H1 (cell line): Measurements from ENCODE around the gene PRR27. TPM values are rescaled to one million over a fixed set of nuclear protein-coding genes. Genes with fewer than 3 reads are reported as not detected.

ENCODE experiments used
- CTCF ChIA-PET: fragments of 300-600 bp; sonication (Branson Sonifier 250); formaldehyde crosslinking; loops from one replicate; lab custom pipeline; 2021; ENCODE audit not compliant: partially characterized antibody; lab: Charles Lee
- POLR2A ChIA-PET: fragments of 300-600 bp; sonication (Branson Sonifier 250); formaldehyde crosslinking; loops from one replicate; lab custom pipeline; 2021; ENCODE audit warnings: inconsistent platforms; ENCODE audit not compliant: partially characterized antibody; lab: Charles Lee
- DNase-seq, 2 experiments: peaks; one replicate each; pipeline versions ENCODE4 v3.0.0 to v3.0.0-alpha.2; 2010 to 2022; ENCODE audit warnings: low spot score in 2 of 2, low read depth in 1 of 2, mixed read lengths in 1 of 2
- FAIRE-seq: peaks from 2 replicates; lab custom pipeline; 2011; peaks lifted over from hg19 to GRCh38; lab: Jason Lieb, UNC
- H2AFZ ChIP-seq: 2 replicates; pipeline ENCODE4 v1.8.1; 2012; ENCODE audit warnings: low read length, inconsistent platforms
- H2AK5ac ChIP-seq: 2 replicates; pipeline ENCODE4 v1.6.1; 2013; ENCODE audit warnings: low read depth, low read length
- H2BK120ac ChIP-seq: replicated peaks from 2 replicates; pipeline ENCODE3; 2013; ENCODE audit warnings: low read depth, low read length, inconsistent platforms
- H2BK12ac ChIP-seq: 2 replicates; pipeline ENCODE4 v1.6.1; 2013; ENCODE audit warnings: low read depth, low read length
- H2BK15ac ChIP-seq: 2 replicates; pipeline ENCODE4 v1.6.1; 2013; ENCODE audit warnings: low read length
- H2BK20ac ChIP-seq: 2 replicates; pipeline ENCODE4 v1.6.1; 2013; ENCODE audit warnings: low read length
- H2BK5ac ChIP-seq: 2 replicates; pipeline ENCODE4 v1.6.1; 2013; ENCODE audit warnings: low read depth, low read length
- H3K14ac ChIP-seq: 2 replicates; pipeline ENCODE4 v1.6.1; 2013; ENCODE audit warnings: inconsistent platforms; ENCODE audit not compliant: insufficient read length
- H3K18ac ChIP-seq: 2 replicates; pipeline ENCODE4 v1.6.1; 2013; ENCODE audit warnings: low read length; ENCODE audit errors: extremely low read depth
- H3K23ac ChIP-seq: 2 replicates; pipeline ENCODE4 v1.6.1; 2013; ENCODE audit warnings: inconsistent platforms; ENCODE audit not compliant: insufficient read length
- H3K23me2 ChIP-seq: 2 replicates; pipeline ENCODE4 v1.6.1; 2013; ENCODE audit warnings: low read depth, low read length
- H3K27ac ChIP-seq: 2 replicates; pipeline ENCODE4 v1.6.1; 2011; ENCODE audit warnings: low read depth, low read length, inconsistent platforms
- H3K27me3 ChIP-seq, 4 experiments: replicated peaks in 1 of 4; 1 replicate in 1 of 4; 2 replicates in 3 of 4; pipeline versions ENCODE4 v1.6.1 to v1.8.1; 2011 to 2013; ENCODE audit warnings: low read length in 3 of 4, mild to moderate bottlenecking in 3 of 4, inconsistent platforms in 2 of 4, mixed read lengths in 2 of 4, moderate library complexity in 1 of 4; ENCODE audit not compliant: control insufficient read depth in 3 of 4, insufficient read depth in 3 of 4; ENCODE audit errors: extremely low read depth in 1 of 4
- H3K36me3 ChIP-seq, 4 experiments: 2 replicates each; pipeline versions ENCODE4 v1.6.1 to v1.8.1; 2011 to 2013; ENCODE audit warnings: mild to moderate bottlenecking in 4 of 4, low read length in 3 of 4, moderate library complexity in 2 of 4, control low read depth in 1 of 4, inconsistent platforms in 1 of 4; ENCODE audit not compliant: insufficient read depth in 4 of 4, control insufficient read depth in 2 of 4
- H3K4ac ChIP-seq: replicated peaks from 2 replicates; pipeline ENCODE3; 2013; ENCODE audit warnings: low read length, low read depth, mixed read lengths, inconsistent platforms; ENCODE audit not compliant: insufficient read length
- H3K4me1 ChIP-seq, 4 experiments: replicated peaks in 1 of 4; 1 replicate in 1 of 4; 2 replicates in 3 of 4; pipeline versions ENCODE4 v1.6.1 to v1.8.1; 2011 to 2013; ENCODE audit warnings: low read length in 3 of 4, inconsistent platforms in 2 of 4, mixed read lengths in 1 of 4; ENCODE audit not compliant: insufficient read depth in 4 of 4, control insufficient read depth in 3 of 4
- H3K4me2 ChIP-seq, 2 experiments: 2 replicates each; pipeline versions ENCODE4 v1.6.1 to v1.8.1; 2011 to 2013; ENCODE audit warnings: low read depth in 2 of 2, low read length in 2 of 2, control low read depth in 1 of 2, inconsistent platforms in 1 of 2, mild to moderate bottlenecking in 1 of 2; ENCODE audit not compliant: insufficient read depth in 1 of 2
- H3K4me3 ChIP-seq, 4 experiments: fragments of 200-600, 300-600 bp in 1 of 4; sonication (generic), shearing (Covaris generic), sonication (Bioruptor Twin) in 1 of 4; 2 replicates each; pipeline versions ENCODE4 v1.5.1 to v1.8.1; 2011 to 2016; ENCODE audit warnings: low read length in 4 of 4, low read depth in 3 of 4, control low read depth in 2 of 4, inconsistent platforms in 2 of 4, mild to moderate bottlenecking in 2 of 4, mixed read lengths in 1 of 4, moderate library complexity in 1 of 4; ENCODE audit not compliant: insufficient read depth in 2 of 4; ENCODE audit errors: extremely low read depth in 1 of 4
- H3K56ac ChIP-seq: replicated peaks from 2 replicates; pipeline ENCODE3; 2013; ENCODE audit warnings: low read depth, mild to moderate bottlenecking, mixed read lengths, low read length, inconsistent platforms; ENCODE audit not compliant: insufficient read length
- H3K79me1 ChIP-seq: 2 replicates; pipeline ENCODE4 v1.6.1; 2013; ENCODE audit warnings: low read depth, low read length, control low read depth
- H3K79me2 ChIP-seq, 2 experiments: 2 replicates each; pipeline versions ENCODE4 v1.6.1 to v1.8.1; 2012 to 2013; ENCODE audit warnings: low read length in 2 of 2, mild to moderate bottlenecking in 2 of 2, inconsistent platforms in 1 of 2; ENCODE audit not compliant: insufficient read depth in 2 of 2, control insufficient read depth in 1 of 2
- H3K9ac ChIP-seq, 4 experiments: replicated peaks in 1 of 4; 1 replicate in 1 of 4; 2 replicates in 3 of 4; pipeline versions ENCODE4 v1.6.1 to v1.8.1; 2011 to 2013; ENCODE audit warnings: low read depth in 3 of 4, low read length in 3 of 4, control low read depth in 2 of 4, mild to moderate bottlenecking in 2 of 4, moderate library complexity in 2 of 4, inconsistent platforms in 1 of 4; ENCODE audit errors: extremely low read depth in 1 of 4
- H3K9me3 ChIP-seq, 2 experiments: 2 replicates each; pipeline versions ENCODE4 v1.6.1 to v1.8.1; 2012 to 2013; ENCODE audit warnings: mild to moderate bottlenecking in 2 of 2, moderate library complexity in 2 of 2, control low read depth in 1 of 2, inconsistent platforms in 1 of 2, low read depth in 1 of 2, low read length in 1 of 2, mixed read lengths in 1 of 2; ENCODE audit not compliant: insufficient read depth in 2 of 2
- H4K20me1 ChIP-seq, 2 experiments: replicated peaks in 1 of 2; 2 replicates each; pipeline versions ENCODE3 to v1.8.1; 2011 to 2013; ENCODE audit warnings: inconsistent platforms in 2 of 2, low read length in 2 of 2, mild to moderate bottlenecking in 1 of 2; ENCODE audit not compliant: insufficient read depth in 2 of 2, control insufficient read depth in 1 of 2
- H4K5ac ChIP-seq: 2 replicates; pipeline ENCODE4 v1.6.1; 2013; ENCODE audit warnings: low read length, low read depth, mixed read lengths, inconsistent platforms; ENCODE audit not compliant: insufficient read length
- H4K8ac ChIP-seq: 2 replicates; pipeline ENCODE4 v1.8.0; 2013; ENCODE audit warnings: mild to moderate bottlenecking, moderate library complexity, low read length, inconsistent platforms; ENCODE audit not compliant: insufficient read depth; ENCODE audit errors: extremely low read depth
- H4K91ac ChIP-seq: replicated peaks from 2 replicates; pipeline ENCODE3; 2013; ENCODE audit warnings: low read length, mixed read lengths, inconsistent platforms; ENCODE audit not compliant: insufficient read length
- ATF3 ChIP-seq: IDR thresholded peaks from 2 replicates; pipeline ENCODE4 v1.6.1; 2011; ENCODE audit warnings: low read depth, mild to moderate bottlenecking, low read length; ENCODE audit not compliant: insufficient read depth
- CREB1 ChIP-seq: IDR thresholded peaks from 2 replicates; pipeline ENCODE4 v1.6.1; 2012; ENCODE audit warnings: inconsistent platforms
- CTBP2 ChIP-seq: IDR thresholded peaks from 2 replicates; pipeline ENCODE4 v1.7.0; 2011; ENCODE audit warnings: borderline replicate concordance, mild to moderate bottlenecking, moderate library complexity, mixed read lengths, low read length; ENCODE audit not compliant: insufficient read depth, insufficient read length
- NANOG ChIP-seq: IDR thresholded peaks from 2 replicates; pipeline ENCODE4 v1.6.1; 2011; ENCODE audit warnings: low read length, low read depth, mild to moderate bottlenecking, inconsistent platforms; ENCODE audit not compliant: insufficient read depth, poor library complexity, severe bottlenecking
- POLR2A ChIP-seq, 2 experiments: IDR thresholded peaks; 1 replicate in 1 of 2; 2 replicates in 1 of 2; pipeline ENCODE4 v1.6.1; 2011; ENCODE audit warnings: low read depth in 2 of 2, low read length in 2 of 2, mild to moderate bottlenecking in 2 of 2; ENCODE audit errors: control extremely low read depth in 1 of 2
- RBBP5 ChIP-seq: IDR thresholded peaks from 2 replicates; pipeline ENCODE4 v1.7.1; 2012; ENCODE audit warnings: low read depth, mild to moderate bottlenecking, inconsistent platforms, low read length, moderate library complexity, borderline replicate concordance
- SIN3A ChIP-seq, 2 experiments: IDR thresholded peaks in 1 of 2; conservative IDR thresholded peaks in 1 of 2; 2 replicates each; pipeline ENCODE4 v1.6.1; 2011 to 2012; ENCODE audit warnings: low read length in 2 of 2, improper control_type of control experiment in 1 of 2, low read depth in 1 of 2, mild to moderate bottlenecking in 1 of 2
- SIRT6 ChIP-seq: IDR thresholded peaks from one replicate; pipeline ENCODE4 v1.7.1; 2012; ENCODE audit warnings: low read length, inconsistent platforms
- WGBS, 2 experiments: shearing (Covaris generic) in 1 of 2; methylation state at CpG; one replicate each; pipeline versions ENCODE4 v1.1.6 to v1.1.7; 2013 to 2015; ENCODE audit warnings: low lambda C conversion rate in 2 of 2, mixed read lengths in 2 of 2, inconsistent platforms in 1 of 2, low coverage in 1 of 2, missing lambda C conversion rate in 1 of 2; ENCODE audit not compliant: insufficient replicate concordance in 2 of 2, insufficient coverage in 1 of 2, insufficient read length in 1 of 2; ENCODE audit errors: extremely low coverage in 1 of 2, missing lambda C conversion rate in 1 of 2; 5-methylcytosine and 5-hydroxymethylcytosine counted together
- polyA plus RNA-seq, 7 experiments: library from polyadenylated mRNA; depleted of rRNA in 3 of 7; stranded (reverse) in 5 of 7; unstranded in 2 of 7; fragments of >200 nt in 5 of 7; fragments of 200-250 nt in 2 of 7; gene quantifications; 1 replicate in 5 of 7; 2 replicates in 1 of 7; 4 replicates in 1 of 7; pipeline versions ENCODE4 v1.2.1 to v1.2.3, GENCODE V29; 2011 to 2013; ENCODE audit warnings: missing spikeins in 2 of 7, mixed read lengths in 2 of 7
- total RNA-seq: library from RNA; stranded (reverse); fragmentation: NEBNext Ultra II Directional; extraction: Animal tissue kit (Norgen Biotek cat#: 25700); gene quantifications from 2 replicates; pipeline ENCODE4 v1.2.1, GENCODE V29; 2021

PRR27 gene
- total and polyA plus RNA-seq, 2 of the 8 experiments (the other 6 are each of a cell fraction or from before 2014, with no cell fraction given), result not detected

- Histone ChIP-seq H3K9me3 (no peaks in the 10 kb centered on the region), H4K91ac (no peak overlapping the region), H3K14ac (no peak overlapping the region), H2AK5ac (no peak overlapping the region), H3K23me2 (peaks cover 2% of the 10 kb centered on the region; the same call in 1 of the 2 replicates), H3K36me3 (no peaks in the 10 kb centered on the region), H2AFZ (no peak overlapping the region), H4K8ac (no peak overlapping the region), H3K27me3 (no peaks in the 10 kb centered on the region), H3K4ac (no peak overlapping the region), H2BK5ac (no peak overlapping the region), H2BK15ac (no peak overlapping the region), H3K4me1 (no peaks in the 10 kb centered on the region), H3K23ac (no peak overlapping the region), H3K27ac (no peak overlapping the region), H2BK120ac (no peak overlapping the region), H3K9ac (no peak overlapping the region), H4K5ac (no peak overlapping the region), H2BK12ac (no peak overlapping the region), H3K56ac (no peak overlapping the region), H3K4me3 (no peak overlapping the region), H2BK20ac (no peak overlapping the region), H3K79me1 (no peaks in the 10 kb centered on the region), H3K18ac (no peak overlapping the region)
- DNase-seq (no peak), FAIRE-seq (no peak)
- ChIA-PET CTCF (no interaction called here), POLR2A (no interaction called here)
- WGBS, 2 experiments, result 61 to 100% methylated on average over 1 to 4 of the region's 5 CpGs
- TF ChIP-seq CTBP2 (no peak), RBBP5 (no peak), SIN3A (conservative IDR thresholded peaks at IDR 0.05 in 1 of 2, IDR thresholded peaks at IDR 0.05 in 1 of 2; ENCODE audit: low read depth in 1 of 2, low read length in 2 of 2) (no peak), ATF3 (no peak), NANOG (no peak), SIRT6 (no peak), POLR2A (IDR thresholded peaks at IDR 0.05; ENCODE audit: control extremely low read depth in 1 of 2, low read depth in 2 of 2, low read length in 2 of 2) (no peak), CREB1 (no peak)
- TF ChIP-seq, all 59 proteins: peak for 0
- Histone ChIP-seq H4K20me1 (no peaks in the 10 kb centered on the region), H3K79me2 (no peaks in the 10 kb centered on the region), H3K4me2 (no peak overlapping the region)
Observed at GRCh38 chr4:70178075-70178660, 24.1 kb downstream of the PRR27 start.
